ENCODE measurements around the gene FLOT2. TPM values are rescaled to one million over a fixed set of nuclear protein-coding genes. Genes with fewer than 3 reads are reported as not detected.

FLOT2 gene
- total RNA-seq, 1 experiment from 2014 or later, result 118 TPM

Small RNA genes lying within 50 kb of the gene (microRNA-seq; reads per million reads assigned to microRNA genes)
- not detected for gene MIR451B (ENCODE audit: borderline number of aligned reads, borderline replicate concordance)

Other genes with a start within 250 kb of the FLOT2 start
- 38.9 and 43.7 TPM in 2 replicates for gene SDF2, start 235.8 kb downstream of the FLOT2 start, total RNA-seq (2021)
- gene SUPT6H, start 235.5 kb downstream of the FLOT2 start, total RNA-seq (2021), result 46.7 and 63.3 TPM in 2 replicates
- 14.2 and 15.8 TPM in 2 replicates for gene PROCA1, start 185.8 kb downstream of the FLOT2 start, total RNA-seq (2021)
- gene RAB34, start 179.9 kb downstream of the FLOT2 start, total RNA-seq (2021), result 161 and 174 TPM in 2 replicates
- 1,474 and 1,510 TPM in 2 replicates for gene RPL23A, start 177.7 kb downstream of the FLOT2 start, total RNA-seq (2021)
- 14.7 and 19.4 TPM in 2 replicates for gene TLCD1, start 171.5 kb downstream of the FLOT2 start, total RNA-seq (2021)
- gene NEK8, start 168.9 kb downstream of the FLOT2 start, total RNA-seq (2021), result 11.5 and 12.1 TPM in 2 replicates
- gene TRAF4, start 153.7 kb downstream of the FLOT2 start, total RNA-seq (2021), result 159 and 169 TPM in 2 replicates
- 14.2 and 26.4 TPM in 2 replicates for gene FAM222B, start 54.9 kb downstream of the FLOT2 start, total RNA-seq (2021)
- 47.1 and 56.6 TPM in 2 replicates for gene ERAL1, start 42.7 kb downstream of the FLOT2 start, total RNA-seq (2021)
- gene DHRS13, start 5.3 kb upstream of the FLOT2 start, total RNA-seq (2021), result 15.8 and 17.5 TPM in 2 replicates
- 36.0 and 48.4 TPM in 2 replicates for gene PHF12, start 53.8 kb upstream of the FLOT2 start, total RNA-seq (2021)
- not detected in 2 replicates for gene SEZ6, start 108.3 kb upstream of the FLOT2 start, total RNA-seq (2021)
- gene PIPOX, start 145.4 kb upstream of the FLOT2 start, total RNA-seq (2021), result 2.8 TPM in 2 replicates

Data from PC-9 (cell line).